SK-N-SH (cell line): ENCODE data around the gene CDH18. TPM values are rescaled to one million over a fixed set of nuclear protein-coding genes. Genes with fewer than 3 reads are reported as not detected.
A peak's percentile ranks its signal among the peaks of the same experiment; 100 is the strongest.

Experiments
- CTCF ChIA-PET: fragments of 300-600, 350-600 bp; formaldehyde crosslinking; extraction: SDS; loops from one replicate; lab custom pipeline; 2021; lab: Yijun Ruan, JAX
- POLR2A ChIA-PET: fragments of 350-600 bp; sonication (Branson Sonifier 250); formaldehyde crosslinking; extraction: SDS; loops from one replicate; lab custom pipeline; 2020; ENCODE audit warnings: antibody characterized with exemption, inconsistent platforms; lab: Yijun Ruan, JAX
- DNase-seq: peaks from one replicate; pipeline ENCODE4 v3.0.0; 2012
- H2AFZ ChIP-seq: fragments of 200-600 bp; sonication (generic); 2 replicates; pipeline ENCODE4 v1.8.1; 2016; ENCODE audit warnings: antibody characterized with exemption, mild to moderate bottlenecking, low read depth
- H3F3A ChIP-seq: fragments of 200-600 bp; sonication (generic); replicated peaks from 2 replicates; pipeline ENCODE3; 2016; ENCODE audit warnings: antibody characterized with exemption, mild to moderate bottlenecking; ENCODE audit not compliant: insufficient read depth
- H3K27ac ChIP-seq, 2 experiments: fragments of 200-500 bp in 1 of 2; fragments of 200-600 bp in 1 of 2; sonication (Bioruptor generic) in 1 of 2; sonication (generic), shearing (Covaris generic) in 1 of 2; 2 replicates each; pipeline versions ENCODE4 v1.5.1 to v1.6.1; 2014 to 2016; ENCODE audit warnings: low read depth in 2 of 2, inconsistent platforms in 1 of 2, low read length in 1 of 2, mild to moderate bottlenecking in 1 of 2, mixed read lengths in 1 of 2
- H3K27me3 ChIP-seq: fragments of 200-600 bp; sonication (generic), shearing (Covaris generic); 2 replicates; pipeline ENCODE4 v1.6.1; 2016; ENCODE audit warnings: mixed run types; ENCODE audit not compliant: insufficient read depth
- H3K36me3 ChIP-seq, 2 experiments: fragments of 200-500 bp in 1 of 2; fragments of 200-600 bp in 1 of 2; sonication (Bioruptor generic) in 1 of 2; sonication (generic) in 1 of 2; replicated peaks in 1 of 2; 2 replicates each; pipeline versions ENCODE3 to v1.5.1; 2014 to 2016; ENCODE audit warnings: low read length in 1 of 2, mild to moderate bottlenecking in 1 of 2; ENCODE audit not compliant: insufficient read depth in 2 of 2, control insufficient read depth in 1 of 2
- H3K4me1 ChIP-seq, 2 experiments: fragments of 200-500 bp in 1 of 2; fragments of 200-600 bp in 1 of 2; sonication (Bioruptor generic) in 1 of 2; sonication (generic), shearing (Covaris generic) in 1 of 2; 2 replicates each; pipeline versions ENCODE4 v1.5.1 to v1.6.1; 2014 to 2016; ENCODE audit warnings: low read depth in 1 of 2, low read length in 1 of 2, mixed run types in 1 of 2; ENCODE audit not compliant: insufficient read depth in 2 of 2, control insufficient read depth in 1 of 2
- H3K4me2 ChIP-seq: fragments of 200-600 bp; sonication (generic), shearing (Covaris generic); 2 replicates; pipeline ENCODE4 v1.6.1; 2017; ENCODE audit warnings: mixed run types
- H3K4me3 ChIP-seq, 2 experiments: fragments of 200-500 bp in 1 of 2; fragments of 200-600 bp in 1 of 2; sonication (Bioruptor generic) in 1 of 2; sonication (generic), shearing (Covaris generic) in 1 of 2; 2 replicates each; pipeline versions ENCODE4 v1.5.1 to v1.8.1; 2014 to 2016; ENCODE audit warnings: low read depth in 2 of 2, inconsistent platforms in 1 of 2, low read length in 1 of 2, mild to moderate bottlenecking in 1 of 2, mixed read lengths in 1 of 2, moderate library complexity in 1 of 2
- H3K79me2 ChIP-seq: fragments of 200-600 bp; sonication (generic); 2 replicates; pipeline ENCODE4 v1.8.1; 2017; ENCODE audit warnings: mild to moderate bottlenecking; ENCODE audit not compliant: insufficient read depth
- H3K9ac ChIP-seq: fragments of 200-600 bp; sonication (generic); 2 replicates; pipeline ENCODE4 v1.6.1; 2017; ENCODE audit warnings: mixed run types
- H3K9me2 ChIP-seq: fragments of 200-600 bp; sonication (generic); 2 replicates; pipeline ENCODE4 v1.6.1; 2017; ENCODE audit warnings: mixed run types
- H3K9me3 ChIP-seq: fragments of 200-600 bp; sonication (generic); 2 replicates; pipeline ENCODE4 v1.6.1; 2017; ENCODE audit warnings: mixed run types, mild to moderate bottlenecking, moderate library complexity
- H4K20me1 ChIP-seq: fragments of 200-600 bp; sonication (generic); 2 replicates; pipeline ENCODE4 v1.6.1; 2017; ENCODE audit warnings: mild to moderate bottlenecking, mixed run types; ENCODE audit not compliant: insufficient read depth
- CHD2 ChIP-seq: fragments of 150-350 bp; IDR thresholded peaks from 2 replicates; pipeline ENCODE4 v1.6.1; 2018; ENCODE audit warnings: low read length; ENCODE audit not compliant: partially characterized antibody
- ELF1 ChIP-seq: IDR thresholded peaks from 2 replicates; pipeline ENCODE4 v1.4.0; 2012
- EZH2phosphoT487 ChIP-seq: fragments of 200-600 bp; sonication (generic); IDR thresholded peaks from 2 replicates; pipeline ENCODE4 v1.6.1; 2017; ENCODE audit warnings: low read depth, mixed run types, mild to moderate bottlenecking, antibody characterized with exemption, moderate library complexity, borderline replicate concordance
- FOSL2 ChIP-seq: IDR thresholded peaks from 2 replicates; pipeline ENCODE4 v1.4.0; 2012; ENCODE audit warnings: low read depth, mild to moderate bottlenecking, moderate library complexity, borderline replicate concordance
- NFIC ChIP-seq: IDR thresholded peaks from 2 replicates; pipeline ENCODE4 v1.4.0; 2012; ENCODE audit warnings: borderline replicate concordance
- NRF1 ChIP-seq: IDR thresholded peaks from 2 replicates; pipeline ENCODE4 v1.6.1; 2012; ENCODE audit warnings: low read depth, mild to moderate bottlenecking, low read length
- RCOR1 ChIP-seq: fragments of 150-350 bp; IDR thresholded peaks from 2 replicates; pipeline ENCODE4 v1.6.1; 2017; ENCODE audit warnings: antibody characterized with exemption, low read length
- RFX5 ChIP-seq: IDR thresholded peaks from 2 replicates; pipeline ENCODE4 v1.6.1; 2012; ENCODE audit warnings: mild to moderate bottlenecking, improper control_type of control experiment, low read length
- TAF1 ChIP-seq: IDR thresholded peaks from 2 replicates; pipeline ENCODE4 v1.6.1; 2012; ENCODE audit warnings: low read depth, mild to moderate bottlenecking, low read length, moderate library complexity, borderline replicate concordance
- TCF12 ChIP-seq: IDR thresholded peaks from 2 replicates; pipeline ENCODE4 v1.4.0; 2012
- TEAD4 ChIP-seq: IDR thresholded peaks from 2 replicates; pipeline ENCODE4 v1.4.0; 2012; ENCODE audit warnings: mild to moderate bottlenecking, borderline replicate concordance; ENCODE audit not compliant: insufficient read depth
- ZBTB33 ChIP-seq: IDR thresholded peaks from 2 replicates; pipeline ENCODE4 v1.4.0; 2012; ENCODE audit warnings: low read depth, borderline replicate concordance
- WGBS: methylation state at CpG from one replicate; pipeline ENCODE4 v1.1.6; 2017; ENCODE audit warnings: low lambda C conversion rate; 5-methylcytosine and 5-hydroxymethylcytosine counted together
- polyA plus RNA-seq, 3 experiments: library from polyadenylated mRNA; depleted of rRNA; stranded (reverse); fragments of >200 nt; gene quantifications; 2 replicates each; pipeline ENCODE4 v1.2.3, GENCODE V29; 2012
- TF ChIP-seq, protein P1 (sequence below): IDR thresholded peaks from 2 replicates; pipeline ENCODE4 v1.4.0; 2012; ENCODE audit warnings: low read depth, borderline replicate concordance
- TF ChIP-seq, protein P2 (sequence below): IDR thresholded peaks from 2 replicates; pipeline ENCODE4; 2012
- TF ChIP-seq, protein P3 (sequence below): fragments of 150-350 bp; IDR thresholded peaks from 2 replicates; pipeline ENCODE4 v1.6.1; 2017; ENCODE audit warnings: antibody characterized with exemption, low read length, low read depth, borderline replicate concordance

CDH18 gene
- polyA plus RNA-seq, 1 of the 3 experiments (the other 2 are of a cell fraction): 6.0 TPM

- H3F3A ChIP-seq: no peaks in the 10 kb centered on the region
- H3K27ac ChIP-seq: no peak overlapping the region
- no peaks in the 10 kb centered on the region for H3K4me1 ChIP-seq
- no peak for DNase-seq
- H3K4me2 ChIP-seq: no peak overlapping the region
- no peaks in the 10 kb centered on the region for H3K9me3 ChIP-seq
- H3K36me3 ChIP-seq: no peaks in the 10 kb centered on the region
- no peaks in the 10 kb centered on the region for H3K27me3 ChIP-seq
- WGBS: 43% methylated on average over 2 of the region's 2 CpGs
- H3K4me3 ChIP-seq: no peak overlapping the region
- CTCF ChIA-PET: interaction anchor here (0.6 kb wide), 1 partner anchor 8 kb away, joined by 3 read pairs; no protein-coding TSS in a partner anchor
- no peaks in the 10 kb centered on the region for H3K9me2 ChIP-seq
- no peak overlapping the region for H2AFZ ChIP-seq
- H3K9ac ChIP-seq: no peak overlapping the region
- TF ChIP-seq NFIC: no peak
- no peak for TF ChIP-seq NRF1
- TF ChIP-seq RFX5: no peak
- no peak for TF ChIP-seq TCF12
- TF ChIP-seq ELF1: no peak
- TF ChIP-seq, all 33 proteins: peak for 0
- POLR2A ChIA-PET: no interaction called here
- H4K20me1 ChIP-seq: no peaks in the 10 kb centered on the region
- H3K79me2 ChIP-seq: no peaks in the 10 kb centered on the region
Measured at GRCh38 chr5:20033881-20034280, 45.9 kb upstream of the CDH18 start.

DNA sequence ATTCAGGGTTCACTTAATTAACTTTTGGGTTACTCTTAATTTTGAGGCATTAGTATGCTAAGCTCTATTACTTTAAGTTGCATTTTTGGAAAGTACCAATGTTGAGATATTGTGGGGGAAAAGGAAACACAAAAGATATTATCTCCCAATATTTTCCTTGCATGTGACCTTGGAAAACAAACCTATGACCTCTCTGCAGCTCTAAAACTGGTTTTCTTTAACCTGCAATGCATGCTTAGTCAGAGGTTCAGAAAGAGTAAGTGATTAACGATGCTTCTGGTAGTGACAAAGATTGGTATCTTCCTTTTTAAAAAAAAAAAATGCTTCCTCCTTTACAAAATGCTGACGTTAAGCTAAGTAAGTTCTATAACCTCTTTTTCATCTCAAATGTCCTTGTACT lies 44.9 kb upstream of the CDH18 start:
- TF ChIP-seq, protein P1, sequence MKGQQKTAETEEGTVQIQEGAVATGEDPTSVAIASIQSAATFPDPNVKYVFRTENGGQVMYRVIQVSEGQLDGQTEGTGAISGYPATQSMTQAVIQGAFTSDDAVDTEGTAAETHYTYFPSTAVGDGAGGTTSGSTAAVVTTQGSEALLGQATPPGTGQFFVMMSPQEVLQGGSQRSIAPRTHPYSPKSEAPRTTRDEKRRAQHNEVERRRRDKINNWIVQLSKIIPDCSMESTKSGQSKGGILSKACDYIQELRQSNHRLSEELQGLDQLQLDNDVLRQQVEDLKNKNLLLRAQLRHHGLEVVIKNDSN: no peak
- TF ChIP-seq, protein P2, sequence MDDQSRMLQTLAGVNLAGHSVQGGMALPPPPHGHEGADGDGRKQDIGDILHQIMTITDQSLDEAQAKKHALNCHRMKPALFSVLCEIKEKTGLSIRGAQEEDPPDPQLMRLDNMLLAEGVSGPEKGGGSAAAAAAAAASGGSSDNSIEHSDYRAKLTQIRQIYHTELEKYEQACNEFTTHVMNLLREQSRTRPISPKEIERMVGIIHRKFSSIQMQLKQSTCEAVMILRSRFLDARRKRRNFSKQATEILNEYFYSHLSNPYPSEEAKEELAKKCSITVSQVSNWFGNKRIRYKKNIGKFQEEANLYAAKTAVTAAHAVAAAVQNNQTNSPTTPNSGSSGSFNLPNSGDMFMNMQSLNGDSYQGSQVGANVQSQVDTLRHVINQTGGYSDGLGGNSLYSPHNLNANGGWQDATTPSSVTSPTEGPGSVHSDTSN: no peak
- no peak for TF ChIP-seq RFX5
- no peak for TF ChIP-seq CHD2
- no peak for TF ChIP-seq ZBTB33
- TF ChIP-seq NRF1: no peak
- no peak for TF ChIP-seq RCOR1
- TF ChIP-seq TEAD4: no peak
- no peak for TF ChIP-seq TAF1
- no peak for TF ChIP-seq EZH2phosphoT487
- TF ChIP-seq, protein P3, sequence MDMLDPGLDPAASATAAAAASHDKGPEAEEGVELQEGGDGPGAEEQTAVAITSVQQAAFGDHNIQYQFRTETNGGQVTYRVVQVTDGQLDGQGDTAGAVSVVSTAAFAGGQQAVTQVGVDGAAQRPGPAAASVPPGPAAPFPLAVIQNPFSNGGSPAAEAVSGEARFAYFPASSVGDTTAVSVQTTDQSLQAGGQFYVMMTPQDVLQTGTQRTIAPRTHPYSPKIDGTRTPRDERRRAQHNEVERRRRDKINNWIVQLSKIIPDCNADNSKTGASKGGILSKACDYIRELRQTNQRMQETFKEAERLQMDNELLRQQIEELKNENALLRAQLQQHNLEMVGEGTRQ: no peak
- TF ChIP-seq FOSL2: no peak
- 18% methylated on average over 2 of the region's 2 CpGs for WGBS
- Histone ChIP-seq H3K4me2 (no peak overlapping the region), H4K20me1 (no peaks in the 10 kb centered on the region), H3K27ac (no peak overlapping the region), H2AFZ (peak overlapping the region; percentile 39; the same call in 1 of the 2 replicates), H3K9ac (no peak overlapping the region), H3K36me3 (no peaks in the 10 kb centered on the region), H3F3A (no peaks in the 10 kb centered on the region), H3K4me3 (no peak overlapping the region), H3K79me2 (no peaks in the 10 kb centered on the region), H3K9me3 (no peaks in the 10 kb centered on the region), H3K27me3 (no peaks in the 10 kb centered on the region), H3K4me1 (no peaks in the 10 kb centered on the region), H3K9me2 (no peaks in the 10 kb centered on the region)
- POLR2A ChIA-PET: no interaction called here
- CTCF ChIA-PET: no interaction called here
- DNase-seq: no peak
